AG08396 (cell line): ENCODE data around the gene ENPP1.
"Not testable (repeated sequence)": the region's sequence is repeated elsewhere in the genome, so short reads cannot be mapped to it uniquely, and the experiment has no call there.

Experiments used
- DNase-seq: peaks from one replicate; pipeline ENCODE4 v3.0.0; 2012; ENCODE audit warnings: low spot score, mixed read lengths

Gene ENPP1

DNA sequence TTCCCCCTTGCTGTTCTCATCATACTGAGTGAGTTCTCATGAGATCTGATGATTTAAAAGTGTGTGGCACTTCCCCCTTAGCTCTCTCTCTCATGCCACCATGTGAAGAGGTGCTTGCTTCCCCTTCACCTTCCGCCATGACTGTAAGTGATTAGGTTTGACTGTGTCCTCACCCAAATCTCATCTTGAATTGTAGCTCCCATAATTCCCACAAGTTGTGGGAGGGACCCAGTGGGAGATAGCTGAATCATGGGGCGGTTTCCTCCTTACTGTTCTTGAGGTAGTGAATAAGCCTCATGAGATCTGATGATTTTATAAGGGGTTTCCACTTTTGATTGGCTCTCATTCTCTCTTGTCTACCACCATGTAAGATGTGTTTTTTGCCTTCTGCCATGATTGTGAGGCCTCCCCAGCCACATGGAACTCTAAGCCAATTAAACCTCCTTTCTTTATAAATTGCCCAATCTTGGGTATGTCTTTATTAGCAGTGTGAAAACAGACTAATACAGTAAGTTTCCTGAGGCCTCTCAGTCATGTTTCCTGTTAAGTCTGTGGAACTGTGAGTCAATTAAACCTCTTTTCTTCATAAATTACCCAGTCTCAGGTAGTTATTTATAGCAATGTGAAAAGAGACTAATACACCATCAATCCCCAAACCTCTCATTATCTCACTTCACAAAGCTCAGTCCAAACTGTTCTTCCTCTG lies 108.4 kb downstream of the ENPP1 start:
- not testable (repeated sequence) for DNase-seq

DNA sequence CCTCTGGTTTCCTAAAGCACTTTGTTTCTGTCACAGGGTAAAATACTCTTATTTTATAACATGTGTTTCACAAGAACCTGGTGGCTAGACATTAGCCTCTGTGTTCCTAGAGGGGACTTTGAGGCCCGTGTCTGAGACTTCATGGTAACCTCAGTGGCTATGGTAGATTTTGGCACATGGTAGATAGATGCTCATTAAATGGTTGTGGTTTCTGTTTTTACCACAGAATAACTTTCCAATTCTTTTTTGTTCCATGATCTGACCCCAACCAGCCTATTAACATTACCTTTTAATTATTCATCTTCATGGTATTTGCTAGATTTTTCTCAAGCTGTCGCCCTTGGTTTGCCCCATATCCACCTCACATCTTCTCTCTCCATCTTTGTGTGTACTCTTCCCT lies 109.0 kb downstream of the ENPP1 start:
- DNase-seq: no peak

DNA sequence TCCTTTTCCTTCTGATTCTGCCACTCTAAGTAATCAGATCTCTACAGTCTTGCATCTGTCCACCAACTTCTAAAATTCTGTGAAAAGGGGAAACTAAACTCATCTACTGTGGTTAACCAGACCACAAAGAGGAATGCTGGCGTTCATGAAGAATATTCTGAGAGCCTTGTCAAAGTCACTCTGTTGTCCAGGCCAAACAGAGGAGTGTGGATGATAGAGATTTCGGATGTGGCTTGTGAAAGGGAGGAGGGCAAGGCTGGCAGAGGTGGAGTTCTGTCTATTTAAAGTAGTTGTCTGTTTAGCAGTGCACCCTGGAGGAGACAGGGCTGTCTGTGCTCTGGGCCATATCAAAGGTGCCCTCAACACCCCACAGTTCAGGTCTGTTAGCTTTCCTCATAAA lies 109.5 kb downstream of the ENPP1 start:
- DNase-seq: no peak

DNA sequence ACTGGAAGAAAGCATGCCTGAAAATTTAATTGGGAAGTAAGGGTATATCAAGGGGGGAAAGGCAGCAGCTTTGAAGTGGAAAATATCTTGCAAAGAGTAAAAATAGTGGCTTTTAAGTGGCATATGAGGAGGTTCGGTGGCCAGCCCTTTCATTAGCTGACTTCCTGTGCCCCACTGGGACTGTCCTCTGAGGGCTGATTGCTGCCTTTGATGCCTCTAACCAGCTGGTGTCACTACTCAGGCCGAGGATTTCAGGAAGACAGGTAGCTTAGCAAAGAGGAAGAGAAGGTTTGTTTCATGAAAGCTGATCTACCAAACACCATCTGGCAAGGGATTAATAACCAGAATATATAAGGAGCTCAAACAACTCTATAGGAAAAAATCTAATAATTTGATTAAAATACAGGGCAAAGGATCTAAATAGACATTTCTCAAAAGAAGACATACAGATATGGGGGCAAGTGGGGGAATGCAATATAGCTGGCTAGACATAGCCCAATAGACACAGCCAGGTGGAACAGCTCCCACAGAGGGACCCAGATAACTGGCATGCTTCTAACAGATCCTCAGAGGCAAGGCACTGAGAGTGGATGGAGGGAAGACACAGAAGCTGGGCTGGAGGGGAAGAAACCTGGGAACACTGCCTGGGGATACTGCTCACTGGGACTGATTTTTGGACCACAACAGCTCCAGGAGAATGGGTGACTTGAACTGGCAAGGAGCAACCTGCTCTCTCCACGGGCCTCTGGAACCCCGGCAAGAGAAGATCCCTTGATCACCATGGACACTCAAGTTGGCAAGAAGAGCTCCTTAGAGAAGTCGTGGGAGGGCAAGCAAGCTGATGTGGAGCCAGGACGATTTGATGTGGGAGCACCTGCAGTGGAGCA lies 110.2 kb downstream of the ENPP1 start:
- DNase-seq: no peak

DNA sequence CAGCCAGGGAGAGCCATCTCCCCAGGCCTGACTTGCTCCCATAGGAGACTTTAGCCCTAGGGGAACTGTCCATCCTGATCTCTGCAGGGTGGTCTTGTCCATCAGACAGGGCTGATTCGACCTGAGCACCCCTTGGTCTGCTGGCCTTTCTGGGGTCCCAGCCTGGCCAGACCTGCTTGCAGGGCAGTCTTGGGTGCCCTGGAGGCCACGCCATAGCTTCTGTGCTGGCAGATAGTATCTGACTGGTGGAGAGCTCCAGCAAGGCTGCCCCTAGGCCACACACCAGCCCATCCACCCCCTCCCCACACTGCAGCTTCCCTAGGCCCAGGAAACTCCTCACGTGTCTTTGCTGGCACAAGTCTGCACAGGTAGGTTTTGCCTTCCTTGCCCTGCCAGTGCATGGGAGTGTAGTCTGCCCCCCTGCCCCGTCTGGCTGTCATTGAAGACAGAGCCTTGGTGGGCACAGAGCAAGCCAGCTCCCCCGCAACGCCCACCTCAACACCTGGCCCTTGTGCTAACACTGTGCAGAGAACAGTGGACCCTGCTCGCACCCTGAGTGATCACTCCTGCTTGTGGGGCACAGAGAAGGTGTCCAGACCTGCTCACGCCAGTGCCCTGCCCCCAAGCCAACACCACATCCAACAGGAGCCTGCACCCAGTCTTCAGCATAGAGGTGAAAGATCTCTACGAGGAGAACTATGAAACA lies 111.0 kb downstream of the ENPP1 start:
- no peak for DNase-seq

GRCh38 chr6:131920656-131921055 lies 112.8 kb downstream of the ENPP1 start:
- DNase-seq: no peak

DNA sequence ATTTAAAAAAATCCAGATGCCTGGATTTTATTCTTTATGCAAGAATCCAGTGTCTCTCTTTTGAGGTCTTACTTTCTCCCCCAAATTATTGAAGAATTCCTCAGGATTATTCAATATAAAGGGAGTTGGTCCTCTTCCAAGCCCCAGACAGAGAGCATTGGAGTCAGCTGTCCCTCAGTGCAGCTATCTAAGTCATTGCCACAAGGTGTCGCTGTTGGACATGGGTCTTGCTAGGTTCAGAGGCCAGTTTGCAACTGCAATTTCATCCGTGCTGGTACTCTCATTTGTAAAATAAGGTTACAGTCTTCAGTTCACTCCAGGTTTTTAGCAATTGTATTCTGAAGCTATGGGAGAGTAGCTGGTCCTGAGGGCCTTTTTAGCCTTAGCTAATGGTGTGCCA lies 115.5 kb downstream of the ENPP1 start:
- no peak for DNase-seq

DNA sequence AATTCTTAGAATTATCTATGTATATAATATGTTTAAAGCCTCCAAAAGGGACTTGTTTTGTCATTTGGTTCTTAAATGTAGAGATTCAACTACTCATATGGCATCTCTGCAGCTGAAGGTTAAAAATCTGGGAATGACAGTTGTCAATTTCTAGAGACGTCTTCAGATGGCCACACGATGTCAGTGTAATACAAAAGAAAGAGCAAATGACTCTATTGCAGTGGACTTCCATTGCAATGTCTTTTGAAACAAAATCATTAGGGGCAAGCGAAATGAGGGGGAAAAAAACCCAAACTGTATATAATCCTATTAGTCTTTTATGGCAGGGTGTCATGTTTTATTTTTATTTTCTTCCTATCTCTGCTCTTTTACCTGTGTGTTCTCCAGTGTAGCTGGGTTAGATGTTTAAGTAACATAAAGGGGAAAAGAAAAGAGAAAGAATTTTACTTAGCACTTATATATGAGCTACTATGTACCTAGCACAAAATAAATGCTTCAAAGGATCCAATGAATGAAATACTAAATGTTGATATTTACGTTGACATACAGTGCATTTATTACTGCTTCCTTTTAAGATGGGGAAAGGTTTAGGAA lies 117.2 kb downstream of the ENPP1 start:
- DNase-seq: no peak

GRCh38 chr6:131929264-131929663 lies 121.4 kb downstream of the ENPP1 start:
- no peak for DNase-seq

- no peak for DNase-seq
These were observed 122.2 kb downstream of the ENPP1 start for GRCh38 chr6:131929976-131930375.

DNA sequence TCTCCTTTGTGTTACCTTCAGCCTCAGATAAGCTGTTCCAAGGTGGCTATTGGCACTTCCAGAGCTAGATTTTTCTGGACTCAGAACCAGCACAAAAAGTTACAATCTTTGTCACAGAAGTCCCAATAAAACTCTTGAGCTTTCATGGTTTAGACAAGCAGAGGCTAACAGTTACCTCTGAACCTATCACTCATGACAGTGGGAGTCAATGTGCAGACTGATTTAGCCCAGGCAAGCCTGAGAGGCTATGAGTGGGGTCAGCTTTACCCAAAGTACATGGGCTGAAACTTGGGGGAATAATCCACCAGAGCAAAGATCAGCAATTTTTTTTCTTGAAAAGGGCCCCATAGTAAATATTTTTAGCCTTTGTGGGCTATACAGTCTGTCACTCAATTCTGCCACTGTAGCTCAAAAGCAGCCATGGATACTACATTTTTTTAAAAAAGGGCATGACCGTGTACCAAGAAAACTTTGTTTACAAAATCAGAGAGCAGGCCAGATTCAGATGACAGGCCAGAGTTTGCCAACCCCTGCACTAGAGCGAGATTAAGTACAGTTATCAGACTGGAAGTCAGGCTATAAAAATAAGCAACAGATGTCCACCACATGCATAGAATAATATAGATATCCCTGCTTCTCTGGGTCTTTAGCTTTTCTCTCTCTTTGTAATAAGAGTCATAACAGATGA lies 123.4 kb downstream of the ENPP1 start:
- no peak for DNase-seq

GRCh38 chr6:131936156-131936555 lies 128.3 kb downstream of the ENPP1 start:
- DNase-seq: no peak

- no peak for DNase-seq
These were observed 129.4 kb downstream of the ENPP1 start for GRCh38 chr6:131937226-131937625.

GRCh38 chr6:131937703-131938631 lies 130.1 kb downstream of the ENPP1 start:
- no peak for DNase-seq
